Kidney (tissue), 14 donors: ENCODE data around the gene GOLPH3L. TPM values are rescaled to one million over a fixed set of nuclear protein-coding genes. Genes with fewer than 3 reads are reported as not detected.

ENCODE experiments used
- DNase-seq, 5 donors: peaks; one replicate each; pipeline ENCODE4 v3.0.0-alpha.2; 2013 to 2020
- FAIRE-seq: peaks from 2 replicates; lab custom pipeline; 2012; peaks lifted over from hg19 to GRCh38; lab: Jason Lieb, UNC
- H3K27ac ChIP-seq, 2 donors: one replicate each; pipeline ENCODE4 v1.7.0; 2013; ENCODE audit warnings: low read depth in 2 of 2, low read length in 2 of 2, inconsistent platforms in 1 of 2
- H3K27me3 ChIP-seq: one replicate; pipeline ENCODE4 v1.7.1; 2013; ENCODE audit warnings: low read length, inconsistent platforms; ENCODE audit not compliant: control insufficient read depth, insufficient read depth
- H3K36me3 ChIP-seq, 3 donors: one replicate each; pipeline versions ENCODE4 v1.7.0 to v1.7.1; 2013; ENCODE audit warnings: low read length in 3 of 3, control low read depth in 1 of 3, inconsistent platforms in 1 of 3; ENCODE audit not compliant: insufficient read depth in 3 of 3, control insufficient read depth in 2 of 3
- H3K4me1 ChIP-seq, 3 donors: one replicate each; pipeline versions ENCODE4 v1.7.0 to v1.7.1; 2013; ENCODE audit warnings: low read length in 3 of 3, inconsistent platforms in 1 of 3, low read depth in 1 of 3; ENCODE audit not compliant: control insufficient read depth in 2 of 3, insufficient read depth in 2 of 3
- H3K4me3 ChIP-seq, 3 donors: one replicate each; pipeline versions ENCODE4 v1.7.0 to v1.8.1; 2013; ENCODE audit warnings: low read length in 3 of 3, control low read depth in 1 of 3, inconsistent platforms in 1 of 3
- H3K9ac ChIP-seq, 3 donors: one replicate each; pipeline versions ENCODE4 v1.7.0 to v1.7.1; 2013; ENCODE audit warnings: low read length in 3 of 3, control low read depth in 1 of 3, inconsistent platforms in 1 of 3
- H3K9me3 ChIP-seq, 3 donors: one replicate each; pipeline versions ENCODE4 v1.7.0 to v1.7.1; 2013; ENCODE audit warnings: low read length in 3 of 3, control low read depth in 1 of 3, inconsistent platforms in 1 of 3; ENCODE audit not compliant: control insufficient read depth in 2 of 3, insufficient read depth in 1 of 3
- intact Hi-C: fragments of 100-400 bp; cut with DNase I; formaldehyde crosslinking; loops from one replicate; pipeline ENCODE4 v1.11.1; 2022
- polyA plus RNA-seq: library from polyadenylated mRNA; stranded (reverse); fragments of 350-450 nt; fragmentation: Illumina TruSeq; extraction: RNeasy Lipid Tissue Mini Kit (QIAGEN cat#74804); gene quantifications from one replicate; pipeline ENCODE4 v1.2.3, GENCODE V29; 2014; ENCODE audit warnings: low read depth, low replicate concordance; ENCODE audit not compliant: insufficient read depth
- total RNA-seq: library from RNA; stranded (reverse); fragmentation: NEBNext Ultra II Directional; extraction: Animal tissue kit (Norgen Biotek cat#: 25700); gene quantifications from one replicate; pipeline ENCODE4 v1.2.1, GENCODE V29; 2021
- TF ChIP-seq, protein P1 (sequence below): IDR thresholded peaks from 3 replicates; pipeline ENCODE4 v1.5.1; 2012; ENCODE audit warnings: mild to moderate bottlenecking, moderate library complexity, borderline replicate concordance; ENCODE audit not compliant: insufficient read depth; ENCODE audit errors: extremely low read depth
- donor health status: control.
- donor health status: control.
- donor health status: control.
- donor health status: control.
- donor health status: control.
- donor health status: DM: yes; HTN: yes; CAD: no.
- donor health status: Normal renal cell carcinoma (clear cell type).

GOLPH3L gene
- total and polyA plus RNA-seq, 2 donors from 2014 or later = 21.1 to 36.1 TPM

DNA sequence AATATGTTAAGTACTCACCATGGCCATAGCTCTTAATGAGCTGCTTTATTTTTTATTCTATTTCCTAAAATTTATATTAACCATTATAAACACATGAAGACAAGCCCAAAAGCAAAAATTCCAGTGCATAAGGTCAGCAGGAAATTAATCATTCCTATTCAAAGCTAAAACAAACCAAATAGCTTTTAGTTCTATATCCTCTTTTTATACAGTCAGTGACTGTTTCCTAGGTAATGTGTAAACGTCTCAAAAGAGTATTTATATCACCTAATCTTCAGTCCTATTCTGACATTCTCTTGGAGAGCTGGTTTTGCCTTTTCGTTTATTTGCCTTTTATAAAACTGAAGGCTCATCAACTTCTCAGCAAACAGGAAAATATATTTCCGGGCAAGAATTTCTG, 4.2 kb downstream of the GOLPH3L start:
- Histone ChIP-seq H3K27ac (no peak overlapping the region), H3K27me3 (no peaks in the 10 kb centered on the region), H3K4me1 (peaks cover 0 to 2% (median 0%) of the 10 kb centered on the region in 3 donors), H3K36me3 (peaks cover 2 to 20% (median 3%) of the 10 kb centered on the region in 3 donors), H3K9me3 (no peaks in the 10 kb centered on the region), H3K4me3 (no peak overlapping the region), H3K9ac (no peak overlapping the region)
- FAIRE-seq (no peak), DNase-seq (no peak)
- TF ChIP-seq, protein P1, sequence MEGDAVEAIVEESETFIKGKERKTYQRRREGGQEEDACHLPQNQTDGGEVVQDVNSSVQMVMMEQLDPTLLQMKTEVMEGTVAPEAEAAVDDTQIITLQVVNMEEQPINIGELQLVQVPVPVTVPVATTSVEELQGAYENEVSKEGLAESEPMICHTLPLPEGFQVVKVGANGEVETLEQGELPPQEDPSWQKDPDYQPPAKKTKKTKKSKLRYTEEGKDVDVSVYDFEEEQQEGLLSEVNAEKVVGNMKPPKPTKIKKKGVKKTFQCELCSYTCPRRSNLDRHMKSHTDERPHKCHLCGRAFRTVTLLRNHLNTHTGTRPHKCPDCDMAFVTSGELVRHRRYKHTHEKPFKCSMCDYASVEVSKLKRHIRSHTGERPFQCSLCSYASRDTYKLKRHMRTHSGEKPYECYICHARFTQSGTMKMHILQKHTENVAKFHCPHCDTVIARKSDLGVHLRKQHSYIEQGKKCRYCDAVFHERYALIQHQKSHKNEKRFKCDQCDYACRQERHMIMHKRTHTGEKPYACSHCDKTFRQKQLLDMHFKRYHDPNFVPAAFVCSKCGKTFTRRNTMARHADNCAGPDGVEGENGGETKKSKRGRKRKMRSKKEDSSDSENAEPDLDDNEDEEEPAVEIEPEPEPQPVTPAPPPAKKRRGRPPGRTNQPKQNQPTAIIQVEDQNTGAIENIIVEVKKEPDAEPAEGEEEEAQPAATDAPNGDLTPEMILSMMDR = no peak
- intact Hi-C loops = no loop called here

DNA sequence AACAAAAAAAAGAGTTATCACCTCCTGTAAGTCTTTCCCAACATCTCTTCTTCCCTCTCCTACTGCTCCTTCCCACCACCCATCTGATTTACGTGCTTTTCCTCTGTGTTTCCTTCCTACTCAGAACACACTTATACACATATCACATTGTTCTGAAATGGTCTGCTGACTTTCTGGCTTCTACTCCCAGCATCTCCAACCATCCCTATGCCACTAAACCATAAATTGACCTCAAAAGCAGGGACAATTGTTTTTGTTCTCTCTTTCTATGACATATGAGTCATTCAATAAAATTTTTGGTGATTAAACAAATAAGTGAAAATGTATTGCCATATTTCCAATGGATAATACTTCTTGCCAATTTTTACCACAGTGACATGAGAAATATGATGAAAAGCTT, 8.2 kb downstream of the GOLPH3L start:
- no peak overlapping the region for H3K9ac ChIP-seq
- H3K27me3 ChIP-seq = no peaks in the 10 kb centered on the region
- H3K27ac ChIP-seq = no peak overlapping the region
- TF ChIP-seq, protein P1 = no peak
- DNase-seq = no peak
- FAIRE-seq = no peak
- no peaks in the 10 kb centered on the region for H3K4me1 ChIP-seq
- H3K36me3 ChIP-seq = peaks cover 0 to 10% (median 2%) of the 10 kb centered on the region in 3 donors
- intact Hi-C loops = no loop called here
- no peaks in the 10 kb centered on the region for H3K9me3 ChIP-seq
- H3K4me3 ChIP-seq = no peak overlapping the region

DNA sequence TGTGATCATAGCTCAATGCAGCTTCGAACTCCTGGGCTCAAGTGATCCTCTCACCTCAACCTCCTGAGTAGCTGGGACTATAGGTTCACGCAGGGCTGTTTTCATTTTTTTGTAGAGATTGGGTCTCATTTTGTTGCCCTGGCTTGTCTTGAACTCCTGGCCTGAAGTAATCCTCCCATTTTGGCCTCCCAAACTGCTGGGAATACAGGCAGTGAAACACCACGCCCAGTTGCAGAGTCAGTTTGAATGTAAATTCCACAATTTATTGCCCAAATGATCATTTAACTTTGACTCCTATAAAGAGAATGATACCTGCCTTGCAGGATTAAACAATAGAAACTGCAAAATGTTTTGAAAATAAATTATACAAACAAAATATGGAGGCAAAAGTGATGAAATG, 10.7 kb downstream of the GOLPH3L start:
- Histone ChIP-seq H3K4me1 (no peaks in the 10 kb centered on the region), H3K4me3 (no peak overlapping the region), H3K9ac (no peak overlapping the region), H3K27me3 (no peaks in the 10 kb centered on the region), H3K36me3 (peaks cover 0 to 5% (median 0%) of the 10 kb centered on the region in 3 donors), H3K27ac (no peak overlapping the region), H3K9me3 (no peaks in the 10 kb centered on the region)
- FAIRE-seq (no peak), DNase-seq (no peak)
- TF ChIP-seq, protein P1 = no peak
- intact Hi-C loops = no loop called here

DNA sequence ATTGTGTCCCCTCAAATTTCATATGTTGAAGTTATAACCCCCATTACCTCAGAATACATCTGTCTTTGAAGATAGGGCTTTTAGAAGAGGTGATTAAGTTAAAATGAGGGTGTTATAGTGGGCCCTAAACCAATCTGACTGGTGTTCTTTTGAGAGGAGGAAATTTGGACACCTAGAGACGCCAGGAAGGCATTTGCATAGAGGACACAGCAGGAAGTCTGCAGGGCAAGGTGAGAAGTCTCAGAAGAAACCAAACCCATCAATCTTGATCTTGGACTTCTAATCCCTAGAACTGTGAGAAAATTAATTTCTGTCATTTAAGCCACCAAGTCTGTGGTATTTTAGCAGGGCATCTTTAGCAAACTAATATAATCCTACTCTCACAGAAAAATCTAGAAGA, 13.0 kb downstream of the GOLPH3L start:
- intact Hi-C loops = no loop called here
- H3K4me1 ChIP-seq = no peaks in the 10 kb centered on the region
- TF ChIP-seq, protein P1 = no peak
- no peaks in the 10 kb centered on the region for H3K9me3 ChIP-seq
- no peak overlapping the region for H3K4me3 ChIP-seq
- H3K27me3 ChIP-seq = no peaks in the 10 kb centered on the region
- no peak overlapping the region for H3K9ac ChIP-seq
- no peak for DNase-seq
- no peak for FAIRE-seq
- H3K27ac ChIP-seq = no peak overlapping the region
- H3K36me3 ChIP-seq = peaks cover 0 to 5% (median 0%) of the 10 kb centered on the region in 3 donors
